OCI-LY1 (cell line): Measurements from ENCODE around the gene ACTR3C.

Source experiments
- H2AFZ ChIP-seq: fragments of 200-600 bp; sonication (generic), shearing (Covaris generic); 2 replicates; pipeline ENCODE4 v1.6.0; 2014; ENCODE audit warnings: antibody characterized with exemption, mild to moderate bottlenecking, low read length
- H3F3A ChIP-seq: fragments of 200-600 bp; sonication (generic), shearing (Covaris generic); 2 replicates; pipeline ENCODE4 v1.6.0; 2014; ENCODE audit warnings: mild to moderate bottlenecking, antibody characterized with exemption, low read length, moderate library complexity; ENCODE audit not compliant: insufficient read depth
- H3K27ac ChIP-seq: fragments of 200-600 bp; sonication (generic); 2 replicates; pipeline ENCODE4 v1.5.1; 2014; ENCODE audit warnings: low read length, mixed run types, mild to moderate bottlenecking, low read depth; ENCODE audit not compliant: poor library complexity, severe bottlenecking
- H3K27me3 ChIP-seq: fragments of 200-600 bp; sonication (generic); 2 replicates; pipeline ENCODE4 v1.6.0; 2014; ENCODE audit warnings: antibody characterized with exemption, mild to moderate bottlenecking, low read length, moderate library complexity; ENCODE audit not compliant: insufficient read depth
- H3K36me3 ChIP-seq: fragments of 200-600 bp; sonication (generic); 2 replicates; pipeline ENCODE4 v1.6.1; 2014; ENCODE audit warnings: mild to moderate bottlenecking, antibody characterized with exemption, low read length, moderate library complexity, mixed read lengths; ENCODE audit not compliant: insufficient read depth
- H3K4me1 ChIP-seq: fragments of 200-600 bp; sonication (generic); 2 replicates; pipeline ENCODE4 v1.5.1; 2014; ENCODE audit warnings: mild to moderate bottlenecking, low read length, moderate library complexity; ENCODE audit not compliant: insufficient read depth, severe bottlenecking
- H3K4me2 ChIP-seq: fragments of 200-600 bp; sonication (generic), shearing (Covaris generic); 2 replicates; pipeline ENCODE4 v1.6.1; 2014; ENCODE audit warnings: low read length
- H3K4me3 ChIP-seq: fragments of 200-600 bp; sonication (generic); 2 replicates; pipeline ENCODE4 v1.5.1; 2014; ENCODE audit warnings: low read length, low read depth, mild to moderate bottlenecking, mixed read lengths; ENCODE audit not compliant: poor library complexity, severe bottlenecking
- H3K79me2 ChIP-seq: fragments of 200-600 bp; shearing (Covaris generic); 2 replicates; pipeline ENCODE4 v1.6.1; 2016; ENCODE audit warnings: mixed run types, low read length, mixed read lengths; ENCODE audit not compliant: insufficient read depth
- H3K9ac ChIP-seq: fragments of 200-600 bp; sonication (generic), shearing (Covaris generic); 2 replicates; pipeline ENCODE4 v1.6.1; 2014; ENCODE audit warnings: mild to moderate bottlenecking, low read length, mixed read lengths
- H3K9me2 ChIP-seq: fragments of 200-600 bp; sonication (generic), shearing (Covaris generic); 2 replicates; pipeline ENCODE4 v1.6.1; 2014; ENCODE audit warnings: low read depth, mild to moderate bottlenecking, low read length, mixed read lengths
- H3K9me3 ChIP-seq: fragments of 200-600 bp; shearing (Covaris generic); 2 replicates; pipeline ENCODE4 v1.6.1; 2014; ENCODE audit warnings: low read length, mixed read lengths
- H4K20me1 ChIP-seq: fragments of 200-600 bp; sonication (generic), shearing (Covaris generic); 2 replicates; pipeline ENCODE4 v1.6.0; 2016; ENCODE audit warnings: mild to moderate bottlenecking, low read length; ENCODE audit not compliant: insufficient read depth
- EZH2 ChIP-seq: fragments of 200-600 bp; sonication (generic), shearing (Covaris generic); IDR thresholded peaks from 2 replicates; pipeline ENCODE4 v1.8.0; 2017; ENCODE audit warnings: borderline replicate concordance, mixed run types, mild to moderate bottlenecking, antibody characterized with exemption, low read length, moderate library complexity, mixed read lengths
- TF ChIP-seq, protein P1 (sequence below): fragments of 200-600 bp; sonication (generic), shearing (Covaris generic); IDR thresholded peaks from 2 replicates; pipeline ENCODE4 v1.5.1; 2017; ENCODE audit warnings: mild to moderate bottlenecking, antibody characterized with exemption, low read length, moderate library complexity, mixed read lengths

Gene ACTR3C

DNA sequence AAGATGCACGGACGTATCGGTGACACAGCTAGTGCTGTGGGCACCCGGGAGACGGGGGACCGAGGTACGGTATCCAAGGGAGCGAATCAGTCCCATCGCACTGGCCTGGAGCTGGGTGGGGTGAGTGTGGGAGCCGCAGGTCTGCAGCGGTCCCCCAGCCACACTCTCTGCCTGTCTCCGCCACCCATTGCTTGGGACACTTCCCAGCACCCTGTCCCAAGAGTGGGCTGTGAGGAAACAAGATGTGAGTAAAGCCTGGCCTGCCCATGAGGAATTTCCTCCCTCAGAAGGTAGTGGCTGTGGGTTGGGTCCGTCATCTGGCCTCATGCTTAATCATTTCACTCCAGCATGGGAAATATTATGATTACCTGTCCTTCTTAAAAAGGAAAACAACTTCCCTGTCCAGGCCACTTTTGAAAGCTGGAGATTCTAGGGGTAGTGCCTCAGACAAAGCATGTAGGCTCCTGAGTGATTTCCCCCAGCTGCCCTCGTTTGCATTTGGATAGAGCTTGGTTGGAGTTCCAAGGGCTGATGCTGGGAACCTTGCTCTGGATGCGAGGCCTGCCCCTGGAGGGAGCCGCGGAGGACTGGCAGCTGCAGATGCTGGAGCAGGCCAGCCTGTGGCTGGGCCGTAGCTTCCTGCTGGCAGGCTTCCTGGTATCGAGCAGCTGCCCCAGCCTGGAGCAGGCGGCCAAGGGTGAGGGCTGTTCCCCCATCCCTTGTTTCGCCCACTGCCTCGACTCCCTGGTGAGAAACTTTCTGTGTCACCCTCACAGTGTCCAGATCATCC is 6.2 kb upstream of the ACTR3C start:
- no peaks in the 10 kb centered on the region for H3K27me3 ChIP-seq
- no peaks in the 10 kb centered on the region for H3K9me2 ChIP-seq
- H3K27ac ChIP-seq = no peak overlapping the region
- TF ChIP-seq, protein P1, sequence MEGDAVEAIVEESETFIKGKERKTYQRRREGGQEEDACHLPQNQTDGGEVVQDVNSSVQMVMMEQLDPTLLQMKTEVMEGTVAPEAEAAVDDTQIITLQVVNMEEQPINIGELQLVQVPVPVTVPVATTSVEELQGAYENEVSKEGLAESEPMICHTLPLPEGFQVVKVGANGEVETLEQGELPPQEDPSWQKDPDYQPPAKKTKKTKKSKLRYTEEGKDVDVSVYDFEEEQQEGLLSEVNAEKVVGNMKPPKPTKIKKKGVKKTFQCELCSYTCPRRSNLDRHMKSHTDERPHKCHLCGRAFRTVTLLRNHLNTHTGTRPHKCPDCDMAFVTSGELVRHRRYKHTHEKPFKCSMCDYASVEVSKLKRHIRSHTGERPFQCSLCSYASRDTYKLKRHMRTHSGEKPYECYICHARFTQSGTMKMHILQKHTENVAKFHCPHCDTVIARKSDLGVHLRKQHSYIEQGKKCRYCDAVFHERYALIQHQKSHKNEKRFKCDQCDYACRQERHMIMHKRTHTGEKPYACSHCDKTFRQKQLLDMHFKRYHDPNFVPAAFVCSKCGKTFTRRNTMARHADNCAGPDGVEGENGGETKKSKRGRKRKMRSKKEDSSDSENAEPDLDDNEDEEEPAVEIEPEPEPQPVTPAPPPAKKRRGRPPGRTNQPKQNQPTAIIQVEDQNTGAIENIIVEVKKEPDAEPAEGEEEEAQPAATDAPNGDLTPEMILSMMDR = no peak
- TF ChIP-seq EZH2 = no peak
- no peaks in the 10 kb centered on the region for H4K20me1 ChIP-seq
- no peaks in the 10 kb centered on the region for H3F3A ChIP-seq
- H3K4me3 ChIP-seq = no peak overlapping the region
- no peak overlapping the region for H3K9ac ChIP-seq
- no peaks in the 10 kb centered on the region for H3K9me3 ChIP-seq
- H3K36me3 ChIP-seq = peaks cover 45% of the 10 kb centered on the region
- no peak overlapping the region for H2AFZ ChIP-seq
- no peaks in the 10 kb centered on the region for H3K79me2 ChIP-seq
- no peak overlapping the region for H3K4me2 ChIP-seq
- H3K4me1 ChIP-seq = peaks cover under 1% of the 10 kb centered on the region

DNA sequence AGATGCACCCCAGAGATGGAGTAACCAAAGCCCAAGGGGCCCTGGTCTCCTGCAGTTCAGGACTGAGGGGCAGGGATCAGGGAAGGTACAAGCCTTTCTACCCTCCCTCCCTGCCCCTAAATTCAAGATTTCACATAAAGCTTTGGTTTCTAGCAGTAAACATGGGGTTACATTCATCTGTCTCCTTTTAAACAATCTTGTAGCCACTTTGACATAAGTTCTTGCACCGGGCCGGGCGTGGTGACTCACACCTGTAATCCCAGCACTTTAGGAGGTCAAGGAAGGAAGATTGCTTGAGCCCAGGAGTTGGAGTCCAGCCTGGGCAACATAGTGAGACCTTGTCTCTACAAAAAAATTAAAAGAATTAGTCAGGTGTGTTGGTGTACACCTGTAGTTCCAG is 4.0 kb upstream of the ACTR3C start:
- Histone ChIP-seq H2AFZ (no peak overlapping the region), H3K27ac (no peak overlapping the region), H3K9ac (no peak overlapping the region), H3F3A (no peaks in the 10 kb centered on the region), H3K27me3 (no peaks in the 10 kb centered on the region), H3K9me2 (no peaks in the 10 kb centered on the region), H3K4me3 (no peak overlapping the region), H3K79me2 (no peaks in the 10 kb centered on the region), H4K20me1 (no peaks in the 10 kb centered on the region), H3K36me3 (peaks cover 45% of the 10 kb centered on the region), H3K4me1 (peaks cover 17% of the 10 kb centered on the region), H3K9me3 (no peaks in the 10 kb centered on the region), H3K4me2 (no peak overlapping the region)
- TF ChIP-seq, protein P1 = no peak

DNA sequence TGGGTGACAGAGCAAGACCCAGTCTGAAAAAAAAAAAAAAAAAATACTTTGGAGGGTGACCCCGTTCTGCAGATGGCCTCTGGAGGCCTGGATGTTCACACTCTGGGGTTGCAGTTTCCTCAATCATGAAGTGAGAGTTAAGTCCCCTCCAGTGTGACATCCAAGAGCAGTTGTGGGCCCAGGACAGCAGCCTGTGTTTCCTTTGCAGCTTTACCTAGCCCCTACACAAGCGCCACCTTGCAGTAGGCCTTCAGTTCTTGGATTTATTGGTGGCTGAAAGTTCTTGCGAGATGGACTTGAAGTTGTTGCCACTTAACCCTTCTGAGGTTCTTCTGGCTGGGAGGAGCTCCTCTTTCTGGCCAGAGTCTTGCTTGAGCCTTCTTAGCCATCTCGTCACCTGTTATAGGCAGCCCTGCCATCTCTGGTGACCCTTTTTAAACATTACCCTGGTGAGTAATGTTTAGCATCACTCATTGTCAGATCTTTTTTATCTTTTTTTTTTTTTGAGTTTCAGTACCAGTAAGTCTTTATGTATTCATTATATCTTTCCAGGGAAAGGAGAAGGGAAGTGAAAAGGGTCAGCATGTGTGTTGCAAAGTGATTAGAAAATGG is 3.4 kb upstream of the ACTR3C start:
- no peaks in the 10 kb centered on the region for H4K20me1 ChIP-seq
- no peak overlapping the region for H3K4me3 ChIP-seq
- no peaks in the 10 kb centered on the region for H3K9me3 ChIP-seq
- no peak overlapping the region for H3K27ac ChIP-seq
- peaks cover 45% of the 10 kb centered on the region for H3K36me3 ChIP-seq
- H3K4me2 ChIP-seq = no peak overlapping the region
- no peaks in the 10 kb centered on the region for H3F3A ChIP-seq
- no peaks in the 10 kb centered on the region for H3K27me3 ChIP-seq
- no peak overlapping the region for H2AFZ ChIP-seq
- peaks cover 23% of the 10 kb centered on the region for H3K4me1 ChIP-seq
- TF ChIP-seq, protein P1 = no peak
- TF ChIP-seq EZH2 = no peak
- H3K9me2 ChIP-seq = no peaks in the 10 kb centered on the region
- H3K79me2 ChIP-seq = no peaks in the 10 kb centered on the region
- no peak overlapping the region for H3K9ac ChIP-seq
